ENCODE results near the gene GIT1. TPM values are rescaled to one million over a fixed set of nuclear protein-coding genes. Genes with fewer than 3 reads are reported as not detected.

The GIT1 gene
- total and polyA plus RNA-seq, 9 of the 15 experiments (the other 6 are each of a cell fraction or from before 2014, with no cell fraction given) = 0.35 to 35.3 (median 17.1) TPM

DNA sequence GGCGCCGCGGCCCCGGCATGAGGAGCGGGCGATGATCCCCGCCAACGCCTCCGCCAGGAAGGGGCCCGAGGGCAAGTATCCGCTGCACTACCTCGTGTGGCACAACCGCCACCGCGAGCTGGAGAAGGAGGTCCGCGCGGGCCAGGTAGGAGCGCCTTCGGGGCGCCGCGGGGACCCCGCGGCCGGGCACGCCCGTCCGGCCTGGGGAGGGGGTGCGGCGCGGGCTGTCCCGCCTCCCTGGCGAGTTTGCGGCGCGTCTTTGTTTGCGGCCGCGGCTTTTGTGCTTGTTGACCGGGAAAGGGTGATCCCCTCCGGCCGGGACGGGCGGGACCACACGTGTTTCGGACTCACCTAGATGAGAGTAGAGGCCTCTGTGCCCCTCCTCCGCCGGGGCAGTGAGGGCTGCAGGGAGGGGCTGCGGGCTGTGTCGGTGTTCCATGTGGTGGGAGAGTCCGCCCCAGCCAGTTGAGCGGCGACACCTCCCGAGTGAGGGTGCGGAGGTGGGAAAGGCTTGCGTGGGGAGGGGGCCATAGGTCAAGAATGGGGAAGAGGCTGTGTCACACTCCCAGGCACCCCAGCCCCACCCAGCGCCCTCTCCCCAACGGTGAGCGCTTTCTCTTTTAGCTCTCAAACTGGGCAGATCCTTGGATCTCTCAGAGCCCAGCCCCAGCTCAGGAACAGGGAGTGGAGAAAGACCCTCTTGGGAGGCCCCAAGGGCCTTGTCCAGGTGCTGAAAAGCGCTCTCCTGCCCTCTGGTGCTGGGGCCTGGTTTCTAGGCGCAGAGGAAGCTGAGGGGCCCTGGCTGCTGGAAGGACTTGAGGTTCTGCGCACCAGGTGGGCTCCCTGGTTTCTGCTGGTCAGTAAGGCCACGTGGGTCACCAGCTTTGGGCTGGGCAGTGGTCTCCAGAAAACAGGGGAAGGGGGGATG lies 4.4 kb upstream of the GIT1 start (continued):
- TF ChIP-seq, protein P1, sequence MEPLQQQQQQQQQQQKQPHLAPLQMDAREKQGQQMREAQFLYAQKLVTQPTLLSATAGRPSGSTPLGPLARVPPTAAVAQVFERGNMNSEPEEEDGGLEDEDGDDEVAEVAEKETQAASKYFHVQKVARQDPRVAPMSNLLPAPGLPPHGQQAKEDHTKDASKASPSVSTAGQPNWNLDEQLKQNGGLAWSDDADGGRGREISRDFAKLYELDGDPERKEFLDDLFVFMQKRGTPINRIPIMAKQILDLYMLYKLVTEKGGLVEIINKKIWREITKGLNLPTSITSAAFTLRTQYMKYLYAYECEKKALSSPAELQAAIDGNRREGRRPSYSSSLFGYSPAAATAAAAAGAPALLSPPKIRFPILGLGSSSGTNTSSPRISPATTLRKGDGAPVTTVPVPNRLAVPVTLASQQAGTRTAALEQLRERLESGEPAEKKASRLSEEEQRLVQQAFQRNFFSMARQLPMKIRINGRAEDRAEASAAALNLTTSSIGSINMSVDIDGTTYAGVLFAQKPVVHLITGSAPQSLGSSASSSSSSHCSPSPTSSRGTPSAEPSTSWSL (CRISPR knock-in tag; IDR thresholded peaks at IDR 0.05; ENCODE audit: borderline replicate concordance) = no peak
- TF ChIP-seq, protein P2, sequence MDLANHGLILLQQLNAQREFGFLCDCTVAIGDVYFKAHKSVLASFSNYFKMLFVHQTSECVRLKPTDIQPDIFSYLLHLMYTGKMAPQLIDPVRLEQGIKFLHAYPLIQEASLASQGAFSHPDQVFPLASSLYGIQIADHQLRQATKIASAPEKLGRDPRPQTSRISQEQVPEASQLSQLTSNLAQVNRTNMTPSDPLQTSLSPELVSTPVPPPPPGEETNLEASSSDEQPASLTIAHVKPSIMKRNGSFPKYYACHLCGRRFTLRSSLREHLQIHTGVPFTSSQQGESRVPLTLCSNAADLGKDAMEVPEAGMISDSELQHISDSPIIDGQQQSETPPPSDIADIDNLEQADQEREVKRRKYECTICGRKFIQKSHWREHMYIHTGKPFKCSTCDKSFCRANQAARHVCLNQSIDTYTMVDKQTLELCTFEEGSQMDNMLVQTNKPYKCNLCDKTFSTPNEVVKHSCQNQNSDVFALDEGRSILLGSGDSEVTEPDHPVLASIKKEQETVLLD (IDR thresholded peaks at IDR 0.05) = peak; percentile 39; the same call in 1 of the 2 replicates
- TF ChIP-seq PTTG1 (tag; IDR thresholded peaks at IDR 0.05; ENCODE audit: low read depth) = no peak
- peak; percentile 53; the same call in 1 of the 2 replicates for TF ChIP-seq ATF1 (CRISPR knock-in tag; IDR thresholded peaks at IDR 0.05)
- no peak for TF ChIP-seq ATF1 (tag; IDR thresholded peaks at IDR 0.05)
- no peak for TF ChIP-seq NR1H2 (CRISPR knock-in tag; IDR thresholded peaks at IDR 0.05)
- TF ChIP-seq MBD2 (IDR thresholded peaks at IDR 0.05; ENCODE audit: borderline replicate concordance, low read depth) = no peak
- TF ChIP-seq MTA1 (IDR thresholded peaks at IDR 0.05; ENCODE audit: borderline replicate concordance) = no peak
- TF ChIP-seq CCNT2 (IDR thresholded peaks at IDR 0.05; ENCODE audit: borderline replicate concordance, extremely low read depth, insufficient read length, low read depth, low read length) = no peak
- peak; percentile 39; the same call in 1 of the 2 replicates for TF ChIP-seq ZNF143 (CRISPR knock-in tag; IDR thresholded peaks at IDR 0.05)
- TF ChIP-seq BRF1 (IDR thresholded peaks at IDR 0.05; ENCODE audit: borderline replicate concordance, extremely low read depth, insufficient read length) = no peak
- TF ChIP-seq, protein P3, sequence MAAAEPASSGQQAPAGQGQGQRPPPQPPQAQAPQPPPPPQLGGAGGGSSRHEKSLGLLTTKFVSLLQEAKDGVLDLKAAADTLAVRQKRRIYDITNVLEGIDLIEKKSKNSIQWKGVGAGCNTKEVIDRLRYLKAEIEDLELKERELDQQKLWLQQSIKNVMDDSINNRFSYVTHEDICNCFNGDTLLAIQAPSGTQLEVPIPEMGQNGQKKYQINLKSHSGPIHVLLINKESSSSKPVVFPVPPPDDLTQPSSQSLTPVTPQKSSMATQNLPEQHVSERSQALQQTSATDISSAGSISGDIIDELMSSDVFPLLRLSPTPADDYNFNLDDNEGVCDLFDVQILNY (CRISPR knock-in tag; IDR thresholded peaks at IDR 0.05) = peak; percentile 73; the same call in 1 of the 2 replicates
- TF ChIP-seq, protein P4, sequence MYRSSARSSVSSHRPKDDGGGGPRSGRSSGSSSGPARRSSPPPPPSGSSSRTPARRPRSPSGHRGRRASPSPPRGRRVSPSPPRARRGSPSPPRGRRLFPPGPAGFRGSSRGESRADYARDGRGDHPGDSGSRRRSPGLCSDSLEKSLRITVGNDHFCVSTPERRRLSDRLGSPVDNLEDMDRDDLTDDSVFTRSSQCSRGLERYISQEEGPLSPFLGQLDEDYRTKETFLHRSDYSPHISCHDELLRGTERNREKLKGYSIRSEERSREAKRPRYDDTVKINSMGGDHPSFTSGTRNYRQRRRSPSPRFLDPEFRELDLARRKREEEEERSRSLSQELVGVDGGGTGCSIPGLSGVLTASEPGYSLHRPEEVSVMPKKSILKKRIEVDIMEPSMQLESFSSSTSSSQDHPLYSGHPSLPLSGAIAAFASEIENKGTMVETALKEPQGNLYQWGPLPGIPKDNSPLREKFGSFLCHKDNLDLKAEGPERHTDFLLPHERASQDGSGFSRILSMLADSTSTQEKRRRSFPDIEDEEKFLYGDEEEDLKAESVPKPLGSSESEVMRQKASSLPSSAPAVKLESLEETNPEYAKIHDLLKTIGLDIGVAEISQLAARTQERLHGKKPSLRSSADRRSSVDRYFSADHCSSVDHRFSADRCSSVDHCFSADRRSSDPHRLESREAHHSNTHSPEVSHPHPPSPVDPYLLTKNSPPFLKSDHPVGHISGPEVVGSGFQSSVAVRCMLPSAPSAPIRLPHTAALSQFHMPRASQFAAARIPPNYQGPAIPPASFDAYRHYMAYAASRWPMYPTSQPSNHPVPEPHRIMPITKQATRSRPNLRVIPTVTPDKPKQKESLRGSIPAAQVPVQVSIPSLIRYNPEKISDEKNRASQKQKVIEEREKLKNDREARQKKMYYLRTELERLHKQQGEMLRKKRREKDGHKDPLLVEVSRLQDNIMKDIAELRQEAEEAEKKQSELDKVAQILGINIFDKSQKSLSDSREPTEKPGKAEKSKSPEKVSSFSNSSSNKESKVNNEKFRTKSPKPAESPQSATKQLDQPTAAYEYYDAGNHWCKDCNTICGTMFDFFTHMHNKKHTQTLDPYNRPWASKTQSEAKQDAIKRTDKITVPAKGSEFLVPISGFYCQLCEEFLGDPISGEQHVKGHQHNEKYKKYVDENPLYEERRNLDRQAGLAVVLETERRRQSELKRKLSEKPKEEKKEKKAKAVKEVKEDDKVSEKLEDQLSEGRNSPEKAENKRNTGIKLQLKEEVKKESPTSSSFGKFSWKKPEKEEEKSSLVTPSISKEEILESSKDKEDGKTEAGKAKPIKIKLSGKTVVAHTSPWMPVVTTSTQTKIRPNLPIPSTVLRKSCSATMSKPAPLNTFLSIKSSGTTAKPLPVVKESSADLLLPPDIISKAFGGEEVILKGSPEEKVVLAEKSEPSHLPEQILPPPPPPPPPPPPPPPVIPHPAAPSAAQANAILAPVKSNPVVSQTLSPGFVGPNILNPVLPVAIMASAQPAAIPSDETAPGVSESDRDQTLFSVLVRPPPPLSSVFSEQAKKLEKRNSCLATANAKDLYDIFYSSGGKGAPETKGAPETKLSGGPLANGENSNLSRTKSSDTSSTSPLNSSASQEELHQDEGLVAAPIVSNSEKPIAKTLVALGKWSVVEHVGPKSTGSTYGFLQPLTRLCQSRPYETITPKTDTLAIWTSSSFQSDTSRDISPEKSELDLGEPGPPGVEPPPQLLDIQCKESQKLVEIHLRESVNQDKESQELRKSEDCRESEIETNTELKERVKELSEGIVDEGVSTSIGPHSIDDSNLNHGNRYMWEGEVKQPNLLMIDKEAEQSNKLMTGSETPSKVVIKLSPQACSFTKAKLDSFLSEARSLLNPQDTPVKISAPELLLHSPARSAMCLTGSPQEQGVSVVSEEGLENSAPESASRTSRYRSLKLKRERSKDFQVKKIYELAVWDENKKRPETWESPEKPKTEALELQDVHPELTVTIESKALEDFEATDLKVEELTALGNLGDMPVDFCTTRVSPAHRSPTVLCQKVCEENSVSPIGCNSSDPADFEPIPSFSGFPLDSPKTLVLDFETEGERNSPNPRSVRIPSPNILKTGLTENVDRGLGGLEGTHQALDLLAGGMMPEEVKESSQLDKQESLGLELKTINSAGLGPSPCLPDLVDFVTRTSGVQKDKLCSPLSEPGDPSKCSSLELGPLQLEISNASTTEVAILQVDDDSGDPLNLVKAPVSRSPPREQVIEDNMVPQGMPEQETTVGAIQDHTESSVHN (IDR thresholded peaks at IDR 0.05; ENCODE audit: borderline replicate concordance in 1 of 2, low read depth in 1 of 2) = no peak
- TF ChIP-seq FOXJ3 (CRISPR knock-in tag; IDR thresholded peaks at IDR 0.05) = peak; percentile 73; the same call in 1 of the 2 replicates

Data from K562 (cell line).